HG03175 (cell line): ENCODE results near the gene EIF4EBP3.

Source experiments
- ATAC-seq: cut with Tn5 transposase; IDR thresholded peaks from one replicate; pipeline ENCODE4 v1.9.1; 2021; ENCODE audit warnings: mild to moderate bottlenecking, moderate library complexity; ENCODE audit not compliant: unreplicated experiment

The EIF4EBP3 gene

DNA sequence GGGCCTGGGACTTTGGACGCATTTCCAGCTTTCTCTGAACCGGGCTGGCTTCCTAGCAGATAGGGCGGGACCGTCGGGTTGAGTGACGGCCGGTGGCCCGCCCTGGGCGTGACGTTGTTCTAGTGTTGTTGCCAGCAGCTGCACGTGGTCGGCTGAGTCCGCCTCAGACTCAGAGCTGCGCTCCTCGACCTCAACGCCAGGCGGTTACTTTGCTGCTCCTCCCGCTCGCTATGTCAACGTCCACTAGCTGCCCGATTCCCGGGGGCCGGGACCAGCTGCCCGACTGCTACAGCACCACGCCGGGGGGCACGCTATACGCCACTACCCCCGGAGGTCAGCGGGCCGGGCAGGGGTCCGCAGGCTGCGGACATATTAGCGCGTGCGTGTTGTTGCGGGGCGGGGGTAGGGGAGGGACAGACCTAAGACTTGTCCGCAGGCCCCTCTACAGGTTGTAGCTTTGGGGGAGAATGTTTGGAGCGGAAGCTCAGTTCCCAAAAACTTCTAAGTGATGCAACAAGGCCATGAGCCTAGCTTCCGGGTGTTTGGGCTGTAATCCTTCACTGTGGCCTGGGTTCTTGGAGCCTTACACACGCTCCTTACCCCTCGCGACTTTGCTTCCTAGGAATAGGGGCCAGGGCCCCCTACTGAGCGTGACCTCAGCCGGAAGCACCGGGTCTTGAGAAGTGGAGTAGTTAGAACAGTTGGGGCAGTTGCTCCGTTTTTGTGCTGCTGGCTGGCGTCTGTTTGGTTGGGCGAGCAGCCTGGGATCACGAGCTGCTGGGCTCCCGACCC is at the start of gene EIF4EBP3:
EIF4EBP3 (plus strand) TSS at position 155 of the 792 bp plus-strand sequence; CDS start at position 231, 76 bp downstream.
- peak; percentile 99 for ATAC-seq

- no peak for ATAC-seq
These were observed 49.6 kb upstream of the EIF4EBP3 start for GRCh38 chr5:140497897-140498296.

DNA sequence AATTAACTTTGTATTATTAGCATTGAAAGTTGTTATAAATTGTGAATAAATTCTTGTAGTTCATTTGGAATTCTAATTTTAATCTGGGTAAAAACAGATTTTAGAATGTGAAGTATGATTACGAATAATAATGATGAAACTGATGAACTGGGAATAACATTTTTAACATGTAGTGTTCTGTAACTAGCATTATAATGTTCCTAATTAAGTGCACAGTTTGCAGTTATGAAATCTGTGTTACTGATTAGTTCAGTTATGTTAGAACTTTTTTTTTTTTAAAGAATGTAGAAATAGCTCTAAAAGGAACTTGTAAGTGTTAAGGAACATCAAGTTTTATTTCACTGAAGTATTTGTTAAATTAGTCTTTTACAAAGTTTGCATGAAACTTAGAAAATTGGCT is 48.9 kb upstream of the EIF4EBP3 start:
- no peak for ATAC-seq

GRCh38 chr5:140502834-140503233 is 44.6 kb upstream of the EIF4EBP3 start:
- ATAC-seq, result no peak

- no peak for ATAC-seq
These were observed 37.6 kb upstream of the EIF4EBP3 start for GRCh38 chr5:140509898-140510297.

GRCh38 chr5:140513124-140513523 is 34.3 kb upstream of the EIF4EBP3 start:
- ATAC-seq, result no peak

GRCh38 chr5:140524003-140524402 is 23.5 kb upstream of the EIF4EBP3 start:
- no peak for ATAC-seq

DNA sequence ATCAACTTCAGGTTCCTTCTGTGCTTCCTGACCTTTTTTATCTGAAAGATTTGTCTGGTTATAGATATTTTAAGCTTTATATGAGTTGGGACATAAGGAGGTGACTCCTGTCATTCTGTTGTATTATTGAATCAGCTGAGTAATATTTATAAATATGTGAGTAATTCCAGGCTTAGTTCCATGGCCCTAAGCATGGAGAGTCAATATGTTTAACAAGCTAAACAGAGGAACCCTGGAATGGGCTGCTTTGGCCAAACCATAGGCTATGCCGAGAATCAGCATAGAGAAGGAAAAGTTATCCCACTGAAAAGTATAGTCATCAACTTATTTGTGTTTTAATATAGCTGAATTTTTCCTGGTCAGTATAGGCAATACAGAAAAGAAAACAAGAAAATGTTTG is 7.2 kb upstream of the EIF4EBP3 start:
- no peak for ATAC-seq

- no peak for ATAC-seq
These were observed 4.5 kb upstream of the EIF4EBP3 start for GRCh38 chr5:140542972-140543371.

GRCh38 chr5:140544986-140545385 is 2.5 kb upstream of the EIF4EBP3 start:
- ATAC-seq, result no peak

DNA sequence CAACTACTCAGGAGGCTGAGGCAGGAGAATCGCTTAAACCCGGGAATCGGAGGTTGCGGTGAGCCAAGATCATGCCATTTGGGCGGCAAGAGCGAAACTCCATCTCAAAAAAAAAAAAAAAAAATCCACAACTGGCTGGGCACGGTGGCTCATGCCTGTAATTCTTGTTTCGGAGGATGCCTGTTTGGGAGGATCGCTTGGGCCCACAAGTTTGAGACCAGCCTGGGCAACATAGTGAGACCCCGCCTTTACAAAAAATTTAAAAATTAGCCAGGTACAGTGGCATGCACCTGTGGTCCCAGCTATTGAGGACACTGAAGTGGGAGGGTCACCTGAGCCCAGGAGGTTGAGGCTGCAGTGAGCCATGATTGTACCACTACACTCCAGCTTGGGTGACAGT is 1.9 kb upstream of the EIF4EBP3 start:
- no peak for ATAC-seq

DNA sequence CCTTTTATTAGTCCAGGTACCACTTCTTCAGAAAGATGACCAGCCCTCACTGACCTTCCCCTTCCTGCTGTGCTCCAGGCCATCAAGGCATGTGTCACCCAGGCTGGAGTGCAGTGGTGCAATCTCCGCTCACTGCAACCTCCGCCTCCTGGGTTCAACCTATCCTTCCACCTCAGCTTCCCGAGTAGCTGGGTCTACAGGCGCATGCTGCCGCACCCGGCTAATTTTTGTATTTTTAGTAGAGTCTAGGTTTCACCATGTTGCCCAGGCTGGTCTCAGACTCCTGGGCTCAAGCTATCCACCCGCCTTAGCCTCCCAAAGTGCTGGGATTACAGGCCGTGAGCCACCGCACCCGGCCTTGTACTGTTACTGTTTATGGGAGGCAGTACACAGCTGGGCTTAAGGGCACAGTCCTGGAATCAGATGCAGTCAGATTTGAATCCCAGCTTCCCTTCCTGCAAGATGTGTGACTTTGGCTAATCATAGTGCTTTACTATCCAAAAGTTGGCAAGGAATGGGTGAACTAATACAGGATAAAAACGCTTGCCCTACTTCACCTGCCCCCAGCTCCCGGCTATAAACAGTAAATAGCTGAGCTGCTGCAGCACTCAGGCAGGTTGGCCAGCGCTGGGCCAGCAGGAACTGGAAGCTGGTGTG is 483 bp upstream of the EIF4EBP3 start:
- ATAC-seq, result peak; percentile 2

DNA sequence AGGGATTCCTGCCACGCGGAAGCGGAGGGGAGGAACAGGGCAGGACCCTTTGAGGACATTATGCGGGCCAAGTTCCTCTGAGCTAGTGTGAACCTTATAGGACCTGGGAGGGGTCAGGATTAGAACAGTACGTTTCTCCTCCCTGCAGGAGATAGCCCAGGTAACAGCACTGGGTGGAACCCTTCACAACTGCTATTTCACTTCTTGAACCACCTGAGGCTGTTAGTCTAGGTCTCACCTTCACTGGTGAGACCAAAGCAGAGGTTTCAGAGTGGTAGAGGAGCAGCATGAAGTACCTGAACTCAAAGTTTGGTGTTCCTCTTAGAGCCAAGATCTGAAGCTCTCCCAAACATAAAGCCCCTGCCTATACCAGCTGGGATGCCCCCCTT is 832 bp downstream of the EIF4EBP3 start:
- ATAC-seq, result no peak

GRCh38 chr5:140548791-140549190 is 1.3 kb downstream of the EIF4EBP3 start:
- ATAC-seq, result no peak

DNA sequence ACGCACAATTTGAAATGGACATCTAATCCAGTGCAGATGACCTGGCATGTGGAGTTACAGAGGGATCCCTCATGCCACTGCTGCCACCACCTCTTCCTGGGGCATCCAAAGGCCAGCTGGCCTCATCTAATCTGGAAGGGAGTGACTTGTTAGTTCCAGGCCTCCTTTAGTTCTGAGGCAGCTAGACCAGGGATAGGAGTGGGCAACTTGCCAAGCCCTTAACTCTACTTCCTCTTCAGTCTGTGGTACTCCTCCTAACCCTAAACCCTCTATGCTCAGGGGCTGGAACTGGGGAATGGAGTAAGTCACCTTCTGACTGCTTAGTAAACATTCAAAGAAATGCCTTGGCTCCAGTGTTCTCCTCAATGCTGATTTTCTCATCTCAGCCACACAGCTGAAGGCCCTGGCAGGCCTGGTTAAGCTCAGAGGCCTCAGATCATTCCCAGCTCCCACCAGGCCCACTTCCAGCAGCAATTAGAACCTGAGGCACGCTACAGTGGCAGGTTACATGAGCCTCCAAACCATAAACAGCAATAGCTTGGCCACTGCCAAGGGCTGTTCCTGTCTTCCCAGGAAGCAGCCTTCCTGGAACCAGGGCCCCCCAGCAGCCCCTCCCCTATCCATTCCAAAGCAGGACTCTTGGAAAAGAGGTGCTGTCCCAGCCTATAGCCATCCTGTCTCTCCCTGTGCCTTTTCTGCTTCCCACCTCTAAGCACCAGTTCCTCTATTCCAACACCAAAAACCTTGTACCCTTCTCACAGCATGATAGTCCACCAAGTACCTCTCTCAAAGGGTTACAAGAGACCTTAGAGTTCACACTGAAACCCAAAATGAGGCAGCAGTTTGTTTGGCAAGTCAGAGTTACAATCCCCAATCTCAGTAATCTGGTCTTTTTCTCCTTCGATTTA is 2.0 kb downstream of the EIF4EBP3 start:
- no peak for ATAC-seq

GRCh38 chr5:140550147-140551079 is 3.0 kb downstream of the EIF4EBP3 start:
- no peak for ATAC-seq

DNA sequence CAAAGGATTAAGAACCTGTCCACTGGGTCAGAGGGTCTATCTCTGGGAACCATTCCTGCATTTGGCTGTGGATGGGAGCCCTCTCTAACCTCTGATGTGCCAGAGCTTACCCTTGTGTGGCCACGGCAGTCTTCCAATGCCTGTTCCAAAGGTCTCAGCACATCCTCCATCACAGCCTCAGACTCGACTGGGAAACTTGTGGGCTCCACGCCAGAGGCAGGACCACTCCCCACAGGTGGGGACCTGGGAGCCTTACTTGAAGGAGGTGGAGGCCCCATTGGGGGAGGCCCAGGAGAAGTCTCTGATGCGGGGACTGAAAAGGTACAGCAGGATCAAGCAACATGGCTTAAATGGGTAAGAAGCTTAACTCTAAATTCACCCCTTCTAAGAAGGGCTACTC is 4.4 kb downstream of the EIF4EBP3 start:
- no peak for ATAC-seq

GRCh38 chr5:140553657-140554056 is 6.2 kb downstream of the EIF4EBP3 start:
- ATAC-seq, result no peak

- no peak for ATAC-seq
These were observed 7.0 kb downstream of the EIF4EBP3 start for GRCh38 chr5:140554454-140554853.

GRCh38 chr5:140555747-140556312 is 8.4 kb downstream of the EIF4EBP3 start:
- ATAC-seq, result no peak
